ENCODE results near the gene FUT2. TPM values are rescaled to one million over a fixed set of nuclear protein-coding genes. Genes with fewer than 3 reads are reported as not detected.

The FUT2 gene
- total and polyA plus RNA-seq, 2 experiments from 2014 or later = 12.4 to 16.9 TPM

- H3K36me3 ChIP-seq (replicated peaks; ENCODE audit: insufficient read depth, low read depth) = no peaks in the 10 kb centered on the region
- no peaks in the 10 kb centered on the region for H3K9me2 ChIP-seq (replicated peaks; ENCODE audit: insufficient read depth)
- H3K4me1 ChIP-seq (ENCODE audit: insufficient read depth) = peaks cover 7% of the 10 kb centered on the region
- DNase-seq (ENCODE audit: low spot score) = no peak
- H2AFZ ChIP-seq = no peak overlapping the region
- no peaks in the 10 kb centered on the region for H3K79me2 ChIP-seq
- peaks cover 11% of the 10 kb centered on the region for H3K27me3 ChIP-seq
- no peaks in the 10 kb centered on the region for H4K20me1 ChIP-seq (ENCODE audit: insufficient read depth, poor library complexity, severe bottlenecking)
- no peak for TF ChIP-seq EZH2 (IDR thresholded peaks at IDR 0.05; ENCODE audit: borderline replicate concordance)
- no peak for TF ChIP-seq EZH2phosphoT487 (IDR thresholded peaks at IDR 0.05; ENCODE audit: low read depth, severe bottlenecking, unreplicated experiment)
- TF ChIP-seq, protein P1, sequence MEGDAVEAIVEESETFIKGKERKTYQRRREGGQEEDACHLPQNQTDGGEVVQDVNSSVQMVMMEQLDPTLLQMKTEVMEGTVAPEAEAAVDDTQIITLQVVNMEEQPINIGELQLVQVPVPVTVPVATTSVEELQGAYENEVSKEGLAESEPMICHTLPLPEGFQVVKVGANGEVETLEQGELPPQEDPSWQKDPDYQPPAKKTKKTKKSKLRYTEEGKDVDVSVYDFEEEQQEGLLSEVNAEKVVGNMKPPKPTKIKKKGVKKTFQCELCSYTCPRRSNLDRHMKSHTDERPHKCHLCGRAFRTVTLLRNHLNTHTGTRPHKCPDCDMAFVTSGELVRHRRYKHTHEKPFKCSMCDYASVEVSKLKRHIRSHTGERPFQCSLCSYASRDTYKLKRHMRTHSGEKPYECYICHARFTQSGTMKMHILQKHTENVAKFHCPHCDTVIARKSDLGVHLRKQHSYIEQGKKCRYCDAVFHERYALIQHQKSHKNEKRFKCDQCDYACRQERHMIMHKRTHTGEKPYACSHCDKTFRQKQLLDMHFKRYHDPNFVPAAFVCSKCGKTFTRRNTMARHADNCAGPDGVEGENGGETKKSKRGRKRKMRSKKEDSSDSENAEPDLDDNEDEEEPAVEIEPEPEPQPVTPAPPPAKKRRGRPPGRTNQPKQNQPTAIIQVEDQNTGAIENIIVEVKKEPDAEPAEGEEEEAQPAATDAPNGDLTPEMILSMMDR (IDR thresholded peaks at IDR 0.05; ENCODE audit: poor library complexity) = no peak
- H3K4me3 ChIP-seq = no peak overlapping the region
- 95% methylated on average over 4 of the region's 4 CpGs for WGBS (ENCODE audit: low lambda C conversion rate, missing lambda C conversion rate)
- no peak overlapping the region for H3K4me2 ChIP-seq
- H3K9me3 ChIP-seq (ENCODE audit: low read depth) = no peaks in the 10 kb centered on the region
- H3K27ac ChIP-seq = no peak overlapping the region
Observed at GRCh38 chr19:48749571-48750198, 53.9 kb downstream of the FUT2 start.

GRCh38 chr19:48750351-48750750 is 54.6 kb downstream of the FUT2 start:
- no peaks in the 10 kb centered on the region for H3K9me3 ChIP-seq (ENCODE audit: low read depth)
- H3K79me2 ChIP-seq = no peaks in the 10 kb centered on the region
- H3K4me3 ChIP-seq = no peak overlapping the region
- WGBS (ENCODE audit: low lambda C conversion rate, missing lambda C conversion rate) = 97% methylated on average over 31 of the region's 31 CpGs
- no peak overlapping the region for H3K4me2 ChIP-seq
- no peak overlapping the region for H2AFZ ChIP-seq
- DNase-seq (ENCODE audit: low spot score) = no peak
- H3K9me2 ChIP-seq (replicated peaks; ENCODE audit: insufficient read depth) = no peaks in the 10 kb centered on the region
- peaks cover 11% of the 10 kb centered on the region for H3K27me3 ChIP-seq
- no peaks in the 10 kb centered on the region for H4K20me1 ChIP-seq (ENCODE audit: insufficient read depth, poor library complexity, severe bottlenecking)
- no peak overlapping the region for H3K27ac ChIP-seq
- TF ChIP-seq EZH2 (IDR thresholded peaks at IDR 0.05; ENCODE audit: borderline replicate concordance) (no peak), EZH2phosphoT487 (IDR thresholded peaks at IDR 0.05; ENCODE audit: low read depth, severe bottlenecking, unreplicated experiment) (no peak)
- TF ChIP-seq, protein P1 (IDR thresholded peaks at IDR 0.05; ENCODE audit: poor library complexity) = no peak
- H3K4me1 ChIP-seq (ENCODE audit: insufficient read depth) = peaks cover 7% of the 10 kb centered on the region
- no peaks in the 10 kb centered on the region for H3K36me3 ChIP-seq (replicated peaks; ENCODE audit: insufficient read depth, low read depth)

GRCh38 chr19:48750771-48751504 is 55.2 kb downstream of the FUT2 start:
- no peak overlapping the region for H2AFZ ChIP-seq
- H3K9me3 ChIP-seq (ENCODE audit: low read depth) = no peaks in the 10 kb centered on the region
- TF ChIP-seq EZH2phosphoT487 (IDR thresholded peaks at IDR 0.05; ENCODE audit: low read depth, severe bottlenecking, unreplicated experiment) (no peak), EZH2 (IDR thresholded peaks at IDR 0.05; ENCODE audit: borderline replicate concordance) (no peak)
- TF ChIP-seq, protein P1 (IDR thresholded peaks at IDR 0.05; ENCODE audit: poor library complexity) = no peak
- H3K27me3 ChIP-seq = peaks cover 11% of the 10 kb centered on the region
- peaks cover 7% of the 10 kb centered on the region for H3K4me1 ChIP-seq (ENCODE audit: insufficient read depth)
- 95% methylated on average over 29 of the region's 29 CpGs for WGBS (ENCODE audit: low lambda C conversion rate, missing lambda C conversion rate)
- H4K20me1 ChIP-seq (ENCODE audit: insufficient read depth, poor library complexity, severe bottlenecking) = no peaks in the 10 kb centered on the region
- H3K79me2 ChIP-seq = no peaks in the 10 kb centered on the region
- H3K27ac ChIP-seq = no peak overlapping the region
- H3K36me3 ChIP-seq (replicated peaks; ENCODE audit: insufficient read depth, low read depth) = no peaks in the 10 kb centered on the region
- no peak overlapping the region for H3K4me3 ChIP-seq
- no peak overlapping the region for H3K4me2 ChIP-seq
- no peak for DNase-seq (ENCODE audit: low spot score)
- no peaks in the 10 kb centered on the region for H3K9me2 ChIP-seq (replicated peaks; ENCODE audit: insufficient read depth)
